NCI-H1105 (cell line): ENCODE data around the gene SCEL.

Source experiments
- DNase-seq: peaks from one replicate; lab custom pipeline; 2025; lab: John Stamatoyannopoulos, UW

Gene SCEL

DNA sequence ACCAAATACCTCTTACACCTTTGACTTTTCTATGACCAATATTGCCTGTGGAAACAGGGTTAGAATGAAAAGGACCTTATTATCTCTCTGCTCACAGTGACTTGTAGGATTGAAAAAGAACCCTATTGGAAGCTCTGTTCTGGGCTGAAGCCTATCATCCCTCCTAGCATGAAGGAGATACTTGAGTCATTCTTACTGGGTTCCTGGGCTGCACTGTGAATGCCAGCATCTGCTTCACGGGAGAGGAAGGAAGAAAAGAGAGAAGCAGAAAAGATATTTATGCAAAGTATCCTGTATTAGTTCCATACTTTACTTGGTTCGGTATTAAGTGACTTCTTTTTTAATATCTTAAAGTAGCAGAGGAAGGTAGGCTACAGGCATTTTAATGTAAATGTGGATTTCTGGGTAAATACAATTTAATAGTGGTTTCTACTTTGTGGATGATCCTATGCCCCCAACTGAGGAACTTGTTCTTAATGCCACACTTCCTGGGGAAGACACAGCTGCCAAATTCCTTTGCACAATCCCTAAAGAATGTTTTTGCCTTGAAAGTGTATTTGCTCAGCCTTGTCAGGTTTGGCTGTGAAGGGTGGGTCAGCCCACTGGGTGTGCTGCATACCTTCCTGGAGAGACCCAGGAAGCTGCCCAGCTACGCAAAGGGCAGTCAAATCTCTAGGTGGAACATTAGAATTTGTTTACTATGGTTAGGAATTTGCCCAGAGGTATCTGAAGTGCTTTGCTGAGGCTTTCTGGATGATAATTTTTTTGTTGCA is 13.7 kb upstream of the SCEL start:
- no peak for DNase-seq

GRCh38 chr13:77522444-77522843 is 13.1 kb upstream of the SCEL start:
- no peak for DNase-seq

GRCh38 chr13:77523386-77523785 is 12.1 kb upstream of the SCEL start:
- DNase-seq = no peak

- no peak for DNase-seq
These were observed 11.4 kb upstream of the SCEL start for GRCh38 chr13:77523834-77524728.

- no peak for DNase-seq
These were observed 7.1 kb upstream of the SCEL start for GRCh38 chr13:77528414-77528813.

- DNase-seq = no peak
These were observed 6.5 kb upstream of the SCEL start for GRCh38 chr13:77528834-77529500.

- no peak for DNase-seq
These were observed 6.0 kb upstream of the SCEL start for GRCh38 chr13:77529501-77529840.

- no peak for DNase-seq
These were observed 4.6 kb upstream of the SCEL start for GRCh38 chr13:77530875-77531274.

- no peak for DNase-seq
These were observed 2.5 kb upstream of the SCEL start for GRCh38 chr13:77532983-77533382.

DNA sequence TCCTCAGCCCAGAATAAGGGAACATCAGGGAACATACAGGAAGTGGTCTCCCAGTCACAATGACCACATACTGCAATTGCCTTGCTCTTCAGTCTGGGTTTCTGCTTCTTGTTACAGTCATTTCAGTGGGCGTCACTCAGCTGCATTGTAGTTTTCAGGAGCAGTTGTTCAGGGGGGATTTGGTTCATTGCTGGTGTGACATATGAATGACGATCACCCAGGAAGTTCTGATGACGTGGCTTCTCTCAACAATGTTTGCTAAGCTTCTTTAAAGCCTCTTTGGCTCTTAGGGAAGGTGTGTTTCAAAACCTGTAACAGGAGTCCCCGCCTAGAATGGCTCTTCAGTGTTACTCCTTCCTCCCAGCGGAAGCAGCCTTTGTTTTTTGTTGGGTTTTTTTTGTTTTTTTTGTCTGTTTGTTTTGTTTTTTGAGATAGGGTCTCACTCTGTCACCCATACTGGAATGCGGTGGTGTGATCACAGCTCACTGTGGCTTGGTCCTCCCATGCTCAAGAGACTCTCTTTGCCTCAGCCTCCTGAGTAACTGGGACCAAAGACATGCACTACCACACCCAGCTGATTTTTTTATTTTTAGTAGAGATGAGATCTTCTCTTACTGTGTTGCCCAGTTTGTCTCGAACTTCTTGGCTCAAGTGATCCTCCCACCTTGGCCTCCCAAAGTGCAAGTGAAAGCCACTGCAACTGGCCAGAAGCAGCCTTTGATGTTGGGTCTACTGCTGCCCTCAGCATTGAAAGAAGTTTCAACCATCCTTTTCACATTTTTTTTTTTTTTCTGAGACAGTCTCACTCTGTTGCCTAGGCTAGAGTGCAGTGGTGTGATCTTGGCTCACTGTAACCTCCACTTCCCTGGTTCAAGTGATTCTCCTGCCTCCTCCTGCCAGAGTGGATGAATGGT is 1.4 kb upstream of the SCEL start:
- no peak for DNase-seq

DNA sequence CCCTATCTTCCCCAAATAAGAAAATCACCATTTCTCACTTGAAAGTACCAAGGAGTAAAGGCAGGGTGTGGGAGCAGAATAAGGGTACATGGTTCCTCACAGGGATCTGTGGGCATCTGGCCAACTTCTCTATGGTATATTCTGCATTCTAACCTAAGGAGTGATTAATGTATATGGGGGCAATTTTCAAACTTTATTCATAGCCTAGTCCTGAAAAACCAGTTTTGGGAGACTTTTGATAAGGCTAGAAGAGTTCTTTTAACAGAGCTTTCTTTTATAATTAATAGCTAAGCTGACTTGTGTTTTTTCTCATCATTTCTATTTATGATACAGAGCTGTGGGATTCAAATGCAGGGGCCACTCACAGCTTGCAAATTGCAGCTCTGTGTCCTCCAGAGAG is 852 bp downstream of the SCEL start:
- DNase-seq = no peak

- no peak for DNase-seq
These were observed 1.9 kb downstream of the SCEL start for GRCh38 chr13:77537289-77537919.

- DNase-seq = no peak
These were observed 8.2 kb downstream of the SCEL start for GRCh38 chr13:77543711-77544110.

DNA sequence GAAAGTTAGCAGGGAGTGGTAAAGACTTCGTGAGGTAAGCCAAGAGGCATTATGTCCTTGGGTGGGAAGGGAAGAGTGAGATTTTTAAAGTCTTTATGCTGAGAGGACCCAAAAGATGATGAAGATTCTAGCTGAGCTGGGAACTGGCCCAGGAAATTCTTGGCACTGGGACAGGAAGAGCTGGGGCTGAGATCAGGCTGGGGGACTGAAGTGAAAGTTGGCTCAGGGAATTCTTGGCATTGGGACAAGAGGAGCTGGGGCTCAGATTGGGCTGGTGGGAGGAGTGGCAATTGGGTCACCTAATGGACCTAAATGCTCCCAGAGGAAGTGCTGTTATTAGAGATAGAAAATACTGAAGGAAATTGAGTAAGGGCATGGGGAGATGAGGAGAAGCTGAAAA is 8.8 kb downstream of the SCEL start:
- no peak for DNase-seq

DNA sequence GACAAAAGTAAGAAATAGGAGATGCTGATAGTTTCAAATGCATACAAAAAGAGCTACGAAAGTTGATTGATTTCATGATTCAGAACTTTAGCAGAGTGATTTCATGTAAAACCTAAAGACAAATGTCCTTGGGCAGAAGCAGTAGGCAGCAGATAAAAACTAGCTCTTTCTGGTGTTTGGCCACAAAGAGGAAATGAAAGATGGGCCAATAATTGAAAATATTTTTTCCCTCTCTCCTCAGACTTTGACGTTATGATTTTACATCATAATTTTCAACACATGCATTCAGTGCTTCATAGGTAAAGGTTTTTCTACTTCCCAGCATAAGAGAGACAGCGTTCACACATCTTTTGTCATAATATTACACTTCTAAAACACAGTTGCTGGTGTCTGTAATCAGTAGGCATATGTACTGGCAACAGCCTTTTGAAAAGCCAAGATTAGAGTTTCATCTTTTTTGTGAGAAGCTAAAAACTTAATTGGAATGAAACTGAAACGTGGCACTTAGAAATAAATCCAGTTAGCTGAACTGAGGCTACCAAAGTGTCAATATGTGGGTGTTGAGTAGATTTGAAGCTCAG is 9.3 kb downstream of the SCEL start:
- DNase-seq = no peak

DNA sequence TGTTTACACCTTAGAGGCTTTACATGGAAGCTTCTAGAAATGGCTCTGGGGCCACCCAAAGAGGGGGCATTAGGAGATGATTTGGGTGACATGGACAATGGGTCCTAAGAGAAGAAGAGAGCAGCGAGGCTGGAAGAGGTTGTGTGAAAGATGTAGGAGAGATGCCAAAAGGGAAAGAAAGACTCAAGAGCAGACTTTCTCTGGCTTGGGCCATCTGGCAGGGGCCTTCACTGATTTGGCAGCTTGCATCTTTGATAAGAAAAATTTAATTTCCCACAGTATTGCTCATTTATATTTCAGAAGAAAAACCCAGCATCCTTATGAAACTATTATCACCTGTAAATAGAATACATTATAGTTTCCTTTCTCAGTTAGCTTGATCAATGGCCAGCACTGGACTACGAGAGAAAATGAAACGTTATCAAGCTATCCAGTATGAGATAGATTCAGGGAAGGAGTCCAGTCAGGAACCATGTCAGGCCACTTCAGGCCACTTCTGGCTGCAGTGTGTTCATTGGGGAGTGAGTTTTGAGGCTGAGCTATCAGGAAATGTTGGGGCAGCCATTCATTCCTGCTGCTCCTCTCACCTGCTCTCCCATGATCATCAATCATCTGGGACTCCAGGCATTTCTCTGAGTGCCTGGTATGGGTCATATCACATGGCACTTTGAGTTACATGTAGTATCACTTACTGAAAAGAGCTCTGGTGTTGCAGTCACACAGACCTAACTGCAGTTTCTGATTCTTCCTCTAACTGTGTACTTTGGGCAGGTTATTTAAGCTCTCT is 10.3 kb downstream of the SCEL start:
- no peak for DNase-seq

GRCh38 chr13:77548095-77548494 is 12.6 kb downstream of the SCEL start:
- no peak for DNase-seq

DNA sequence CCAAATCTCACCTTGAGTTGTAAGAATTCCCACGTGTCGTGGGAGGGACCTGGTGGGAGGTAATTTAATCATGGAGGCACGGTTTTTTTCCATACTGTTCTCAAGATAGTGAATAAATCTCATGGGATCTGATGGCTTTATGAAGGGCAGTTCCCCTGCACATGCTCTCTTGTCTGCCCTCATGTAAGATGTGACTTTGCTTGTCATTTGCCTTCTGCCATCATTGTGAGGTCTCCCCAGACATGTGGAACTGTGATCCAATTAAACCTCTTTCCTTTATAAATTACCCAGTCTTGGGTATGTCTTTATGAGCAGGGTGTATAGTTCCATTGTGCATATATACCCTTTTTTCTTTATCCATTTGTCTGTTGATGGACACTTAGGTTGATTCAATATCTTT is 13.1 kb downstream of the SCEL start:
- no peak for DNase-seq

GRCh38 chr13:77554069-77554468 is 18.6 kb downstream of the SCEL start:
- no peak for DNase-seq

DNA sequence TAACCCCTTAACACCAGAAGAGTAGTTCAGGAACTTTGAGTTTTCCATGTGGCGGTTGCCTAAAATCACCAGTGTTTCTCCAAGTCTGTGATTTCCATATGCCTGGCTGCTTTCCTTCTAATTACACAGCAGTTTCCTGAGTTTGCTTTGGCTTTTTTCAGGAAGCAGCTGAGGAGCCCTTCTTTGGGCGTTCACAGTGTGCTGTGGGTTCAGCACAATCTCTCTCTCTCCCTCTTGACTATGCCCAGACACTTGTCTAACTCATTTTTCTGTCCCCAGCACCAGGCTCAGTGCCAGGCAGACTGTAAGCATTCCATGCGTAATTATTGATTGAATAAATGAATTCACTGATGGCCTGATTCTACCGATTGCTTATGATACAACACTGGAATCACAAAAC is 19.7 kb downstream of the SCEL start:
- DNase-seq = no peak
